NT2/D1 (cell line): ENCODE measurements around the gene CHCHD5.

Experiments
- DNase-seq: peaks from one replicate; pipeline ENCODE4 v3.0.0-alpha.2; 2011; ENCODE audit warnings: low read depth, low spot score
- H3K27me3 ChIP-seq: 2 replicates; pipeline ENCODE4 v1.6.0; 2011; ENCODE audit warnings: mild to moderate bottlenecking; ENCODE audit not compliant: insufficient read length, insufficient read depth
- H3K36me3 ChIP-seq: 2 replicates; pipeline ENCODE4 v1.6.1; 2011; ENCODE audit warnings: mild to moderate bottlenecking, low read length, mixed read lengths; ENCODE audit not compliant: insufficient read depth, insufficient read length
- H3K4me1 ChIP-seq: 2 replicates; pipeline ENCODE4 v1.5.1; 2011; ENCODE audit not compliant: insufficient read depth, insufficient read length
- H3K4me3 ChIP-seq: 2 replicates; pipeline ENCODE4 v1.5.1; 2011; ENCODE audit warnings: low read depth; ENCODE audit not compliant: insufficient read length
- H3K9ac ChIP-seq: 2 replicates; pipeline ENCODE4 v1.6.0; 2011; ENCODE audit warnings: low read depth; ENCODE audit not compliant: insufficient read length
- H3K9me3 ChIP-seq: 2 replicates; pipeline ENCODE4 v1.5.1; 2011; ENCODE audit warnings: mild to moderate bottlenecking, low read length; ENCODE audit not compliant: insufficient read depth
- SUZ12 ChIP-seq: IDR thresholded peaks from 2 replicates; pipeline ENCODE4 v1.6.1; 2011; ENCODE audit not compliant: insufficient read length, insufficient read depth; ENCODE audit errors: extremely low read depth
- YY1 ChIP-seq: IDR thresholded peaks from 2 replicates; pipeline ENCODE4 v1.6.1; 2011; ENCODE audit not compliant: insufficient read length, insufficient read depth
- ZNF274 ChIP-seq: IDR thresholded peaks from 2 replicates; pipeline ENCODE4 v1.6.1; 2011; ENCODE audit warnings: mild to moderate bottlenecking, low read depth, low read length

Gene CHCHD5

GRCh38 chr2:112618383-112618782 lies 34.0 kb downstream of the CHCHD5 start:
- DNase-seq, result no peak
- no peaks in the 10 kb centered on the region for H3K9me3 ChIP-seq
- H3K4me3 ChIP-seq, result no peak overlapping the region
- TF ChIP-seq YY1 (no peak), ZNF274 (no peak), SUZ12 (no peak)
- H3K9ac ChIP-seq, result no peak overlapping the region
- H3K36me3 ChIP-seq, result no peaks in the 10 kb centered on the region
- no peaks in the 10 kb centered on the region for H3K27me3 ChIP-seq
- peaks cover 4% of the 10 kb centered on the region for H3K4me1 ChIP-seq

DNA sequence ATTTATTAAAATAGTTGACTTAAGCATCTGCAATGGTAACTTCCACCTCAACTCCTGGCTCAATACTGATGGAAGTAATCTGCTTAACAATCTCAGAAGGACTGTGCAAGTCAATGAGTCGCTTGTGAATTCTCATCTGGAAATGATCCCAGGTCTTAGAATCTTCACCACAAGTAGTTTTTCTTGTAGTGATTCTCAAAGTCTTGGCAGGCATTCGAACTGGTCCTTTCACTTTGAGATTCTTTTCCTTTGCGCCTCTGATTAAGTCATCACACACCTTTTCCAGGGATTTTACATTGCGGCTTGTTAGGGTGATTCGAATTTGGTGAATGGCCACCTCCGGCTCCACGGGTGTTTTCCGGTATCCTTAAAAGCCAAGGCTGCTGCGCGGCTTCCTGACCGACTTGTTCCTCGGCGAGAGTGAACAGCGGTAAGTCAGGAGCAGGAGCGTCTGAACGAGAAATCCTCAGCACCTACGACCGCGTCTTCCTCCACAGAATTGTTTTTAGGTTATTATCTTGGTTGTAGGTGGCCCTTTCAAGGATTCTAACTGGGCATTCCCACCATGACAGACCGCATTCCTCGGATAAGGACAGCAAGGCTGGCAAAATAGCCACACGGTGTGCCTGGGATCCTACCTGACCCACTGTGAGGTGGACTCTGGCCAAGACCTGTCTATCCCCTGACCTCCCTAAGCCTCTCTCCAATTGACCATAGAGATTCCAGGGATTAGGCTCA lies 37.5 kb downstream of the CHCHD5 start:
- H3K36me3 ChIP-seq, result no peaks in the 10 kb centered on the region
- no peaks in the 10 kb centered on the region for H3K9me3 ChIP-seq
- peaks cover 4% of the 10 kb centered on the region for H3K4me1 ChIP-seq
- no peak overlapping the region for H3K9ac ChIP-seq
- H3K27me3 ChIP-seq, result no peaks in the 10 kb centered on the region
- DNase-seq, result no peak
- H3K4me3 ChIP-seq, result no peak overlapping the region
- no peak for TF ChIP-seq ZNF274
- no peak for TF ChIP-seq SUZ12
- TF ChIP-seq YY1, result no peak

- no peak for DNase-seq
- Histone ChIP-seq H3K4me3 (no peak overlapping the region), H3K9ac (no peak overlapping the region), H3K36me3 (no peaks in the 10 kb centered on the region), H3K27me3 (no peaks in the 10 kb centered on the region), H3K4me1 (peaks cover 4% of the 10 kb centered on the region), H3K9me3 (no peaks in the 10 kb centered on the region)
- TF ChIP-seq ZNF274, result no peak
- TF ChIP-seq YY1, result no peak
- no peak for TF ChIP-seq SUZ12
These were observed 38.1 kb downstream of the CHCHD5 start for GRCh38 chr2:112622528-112622849.

DNA sequence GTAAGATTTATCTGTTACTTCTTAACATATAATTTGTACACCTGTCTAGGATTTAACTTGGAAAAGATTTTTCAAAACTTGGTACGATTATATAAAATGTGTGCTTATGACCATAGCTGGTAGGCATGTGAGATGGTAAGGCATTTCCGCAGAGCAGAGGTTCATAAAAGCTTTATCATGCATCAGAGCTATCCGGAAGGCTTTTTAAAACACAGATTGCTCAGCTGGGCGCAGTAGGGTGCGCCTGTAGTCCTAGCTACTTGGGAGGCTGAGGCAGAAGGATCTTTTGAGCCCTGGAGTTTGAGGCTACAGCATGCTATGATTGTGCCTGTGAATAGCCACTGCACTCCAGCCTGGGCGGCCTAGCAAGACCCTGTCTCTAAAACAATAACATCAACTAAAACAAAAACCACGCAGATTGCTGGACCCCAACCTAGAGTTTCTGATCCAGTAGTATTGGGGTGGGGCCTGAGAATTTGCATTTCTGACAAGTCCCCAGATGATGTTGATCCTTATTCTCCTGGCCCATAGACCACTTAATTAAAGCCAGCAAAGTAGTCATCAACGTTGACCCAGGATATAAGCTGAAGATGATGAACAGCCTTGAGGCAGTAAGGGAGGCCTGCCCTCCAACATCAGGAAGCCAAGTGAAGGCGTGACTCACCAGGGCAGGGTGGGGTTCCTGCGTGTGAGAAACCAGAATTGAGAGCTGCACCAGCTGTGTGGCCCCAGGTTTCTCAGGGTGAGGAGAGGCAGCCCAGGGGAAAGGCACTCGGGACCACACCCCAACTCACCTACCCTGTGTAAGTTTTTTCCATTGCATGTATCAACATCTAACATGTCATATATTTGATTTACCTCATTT lies 39.7 kb downstream of the CHCHD5 start:
- Histone ChIP-seq H3K9ac (no peak overlapping the region), H3K36me3 (no peaks in the 10 kb centered on the region), H3K9me3 (no peaks in the 10 kb centered on the region), H3K4me3 (no peak overlapping the region), H3K27me3 (no peaks in the 10 kb centered on the region), H3K4me1 (peaks cover 4% of the 10 kb centered on the region)
- TF ChIP-seq ZNF274 (no peak), YY1 (no peak), SUZ12 (no peak)
- DNase-seq, result no peak

GRCh38 chr2:112625474-112626114 lies 41.2 kb downstream of the CHCHD5 start:
- Histone ChIP-seq H3K9me3 (no peaks in the 10 kb centered on the region), H3K9ac (no peak overlapping the region), H3K27me3 (no peaks in the 10 kb centered on the region), H3K36me3 (no peaks in the 10 kb centered on the region), H3K4me1 (peaks cover 4% of the 10 kb centered on the region), H3K4me3 (no peak overlapping the region)
- TF ChIP-seq YY1 (no peak), ZNF274 (no peak), SUZ12 (no peak)
- DNase-seq, result no peak

GRCh38 chr2:112626604-112627059 lies 42.2 kb downstream of the CHCHD5 start:
- no peak overlapping the region for H3K4me3 ChIP-seq
- DNase-seq, result no peak
- H3K36me3 ChIP-seq, result no peaks in the 10 kb centered on the region
- no peak overlapping the region for H3K9ac ChIP-seq
- H3K27me3 ChIP-seq, result no peaks in the 10 kb centered on the region
- no peaks in the 10 kb centered on the region for H3K9me3 ChIP-seq
- no peak for TF ChIP-seq SUZ12
- TF ChIP-seq ZNF274, result no peak
- TF ChIP-seq YY1, result no peak
- H3K4me1 ChIP-seq, result peaks cover 10% of the 10 kb centered on the region
